Tibial artery (tissue), 4 donors: ENCODE data around the gene CACNG1.

Experiments
- DNase-seq, 2 donors: peaks; one replicate each; pipeline ENCODE4 v3.0.0-alpha.2; 2019
- H3K27ac ChIP-seq, 2 donors: fragments of 200-600 bp; sonication (generic) in 1 of 2; 1 replicate in 1 of 2; 2 replicates in 1 of 2; pipeline ENCODE4 v1.5.1; 2018 to 2019; ENCODE audit warnings: mild to moderate bottlenecking in 1 of 2
- H3K27me3 ChIP-seq, 2 donors: fragments of 200-600 bp; sonication (generic) in 1 of 2; one replicate each; pipeline versions ENCODE4 v1.5.1 to v1.6.0; 2016 to 2019
- H3K36me3 ChIP-seq, 3 donors: fragments of 200-600 bp; sonication (generic) in 2 of 3; one replicate each; pipeline ENCODE4 v1.5.1; 2016 to 2019; ENCODE audit warnings: mild to moderate bottlenecking in 2 of 3
- H3K4me1 ChIP-seq, 4 donors: fragments of 200-600 bp; sonication (generic) in 2 of 4; 1 replicate in 3 of 4; 2 replicates in 1 of 4; pipeline ENCODE4 v1.5.1; 2016 to 2019
- H3K4me3 ChIP-seq, 2 donors: fragments of 200-600 bp; sonication (generic) in 1 of 2; 1 replicate in 1 of 2; 2 replicates in 1 of 2; pipeline ENCODE4 v1.5.1; 2018 to 2019; ENCODE audit warnings: mild to moderate bottlenecking in 2 of 2
- H3K9me3 ChIP-seq, 3 donors: fragments of 200-600 bp; sonication (generic) in 1 of 3; one replicate each; pipeline ENCODE4 v1.5.1; 2016 to 2019
- intact Hi-C: fragments of 100-400 bp; cut with DNase I; formaldehyde crosslinking; loops from one replicate; pipeline ENCODE4 v1.15.0; 2023; ENCODE audit warnings: low total_unique reads
- TF ChIP-seq, protein P1 (sequence below), 2 experiments: fragments of 200-600 bp in 1 of 2; fragments of 450-650 bp in 1 of 2; IDR thresholded peaks; one replicate each; pipeline ENCODE4 v1.5.1; 2017 to 2019; ENCODE audit warnings: antibody characterized with exemption in 2 of 2, mild to moderate bottlenecking in 1 of 2, moderate library complexity in 1 of 2

CACNG1 gene

GRCh38 chr17:67072885-67073284 is 28.5 kb downstream of the CACNG1 start:
- no peak overlapping the region for H3K4me3 ChIP-seq
- no peak for DNase-seq
- H3K4me1 ChIP-seq = no peaks in the 10 kb centered on the region
- intact Hi-C loops = no loop called here
- no peaks in the 10 kb centered on the region for H3K27me3 ChIP-seq
- no peak overlapping the region for H3K27ac ChIP-seq
- H3K36me3 ChIP-seq = peaks cover 3 to 23% (median 7%) of the 10 kb centered on the region in 3 donors
- TF ChIP-seq, protein P1, sequence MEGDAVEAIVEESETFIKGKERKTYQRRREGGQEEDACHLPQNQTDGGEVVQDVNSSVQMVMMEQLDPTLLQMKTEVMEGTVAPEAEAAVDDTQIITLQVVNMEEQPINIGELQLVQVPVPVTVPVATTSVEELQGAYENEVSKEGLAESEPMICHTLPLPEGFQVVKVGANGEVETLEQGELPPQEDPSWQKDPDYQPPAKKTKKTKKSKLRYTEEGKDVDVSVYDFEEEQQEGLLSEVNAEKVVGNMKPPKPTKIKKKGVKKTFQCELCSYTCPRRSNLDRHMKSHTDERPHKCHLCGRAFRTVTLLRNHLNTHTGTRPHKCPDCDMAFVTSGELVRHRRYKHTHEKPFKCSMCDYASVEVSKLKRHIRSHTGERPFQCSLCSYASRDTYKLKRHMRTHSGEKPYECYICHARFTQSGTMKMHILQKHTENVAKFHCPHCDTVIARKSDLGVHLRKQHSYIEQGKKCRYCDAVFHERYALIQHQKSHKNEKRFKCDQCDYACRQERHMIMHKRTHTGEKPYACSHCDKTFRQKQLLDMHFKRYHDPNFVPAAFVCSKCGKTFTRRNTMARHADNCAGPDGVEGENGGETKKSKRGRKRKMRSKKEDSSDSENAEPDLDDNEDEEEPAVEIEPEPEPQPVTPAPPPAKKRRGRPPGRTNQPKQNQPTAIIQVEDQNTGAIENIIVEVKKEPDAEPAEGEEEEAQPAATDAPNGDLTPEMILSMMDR (IDR thresholded peaks at IDR 0.05) = no peak
- H3K9me3 ChIP-seq = no peaks in the 10 kb centered on the region

DNA sequence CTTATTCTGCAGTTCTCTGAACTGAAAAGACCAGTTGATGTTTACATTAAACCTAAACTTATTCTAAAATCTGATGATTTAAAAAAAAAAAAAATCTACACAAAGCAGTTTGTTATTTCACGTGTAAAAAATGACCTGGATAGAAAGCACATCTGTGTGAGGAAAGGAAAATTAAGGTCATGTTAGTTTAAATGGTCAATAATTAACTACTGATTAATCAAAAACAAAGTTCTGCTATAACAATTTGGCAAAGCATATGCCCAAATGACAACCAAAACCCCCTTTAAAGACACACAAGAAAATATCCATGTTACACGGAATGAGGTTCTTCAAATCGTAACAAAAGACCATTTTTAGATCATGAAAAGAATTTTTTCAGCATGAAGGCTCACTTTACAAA is 30.4 kb downstream of the CACNG1 start:
- Histone ChIP-seq H3K9me3 (no peaks in the 10 kb centered on the region), H3K27me3 (no peaks in the 10 kb centered on the region), H3K36me3 (peaks cover 7 to 29% (median 7%) of the 10 kb centered on the region in 3 donors), H3K4me1 (no peaks in the 10 kb centered on the region), H3K27ac (no peak overlapping the region), H3K4me3 (no peak overlapping the region)
- intact Hi-C loops = no loop called here
- TF ChIP-seq, protein P1 (IDR thresholded peaks at IDR 0.05) = no peak
- DNase-seq = no peak

- H3K9me3 ChIP-seq = no peaks in the 10 kb centered on the region
- H3K27ac ChIP-seq = no peak overlapping the region
- TF ChIP-seq, protein P1 (IDR thresholded peaks at IDR 0.05) = no peak
- peaks cover 7 to 30% (median 14%) of the 10 kb centered on the region in 3 donors for H3K36me3 ChIP-seq
- H3K4me3 ChIP-seq = no peak overlapping the region
- intact Hi-C loops = no loop called here
- no peak for DNase-seq
- H3K4me1 ChIP-seq = no peaks in the 10 kb centered on the region
- no peaks in the 10 kb centered on the region for H3K27me3 ChIP-seq
Measured at GRCh38 chr17:67076290-67076689, 31.9 kb downstream of the CACNG1 start.

- TF ChIP-seq, protein P1 (IDR thresholded peaks at IDR 0.05) = no peak
- Histone ChIP-seq H3K4me1 (no peaks in the 10 kb centered on the region), H3K27ac (no peak overlapping the region), H3K27me3 (no peaks in the 10 kb centered on the region), H3K36me3 (peaks cover 7 to 24% (median 22%) of the 10 kb centered on the region in 3 donors), H3K9me3 (no peaks in the 10 kb centered on the region), H3K4me3 (no peak overlapping the region)
- DNase-seq = no peak
- intact Hi-C loops = no loop called here
Measured at GRCh38 chr17:67078292-67078691, 33.9 kb downstream of the CACNG1 start.

DNA sequence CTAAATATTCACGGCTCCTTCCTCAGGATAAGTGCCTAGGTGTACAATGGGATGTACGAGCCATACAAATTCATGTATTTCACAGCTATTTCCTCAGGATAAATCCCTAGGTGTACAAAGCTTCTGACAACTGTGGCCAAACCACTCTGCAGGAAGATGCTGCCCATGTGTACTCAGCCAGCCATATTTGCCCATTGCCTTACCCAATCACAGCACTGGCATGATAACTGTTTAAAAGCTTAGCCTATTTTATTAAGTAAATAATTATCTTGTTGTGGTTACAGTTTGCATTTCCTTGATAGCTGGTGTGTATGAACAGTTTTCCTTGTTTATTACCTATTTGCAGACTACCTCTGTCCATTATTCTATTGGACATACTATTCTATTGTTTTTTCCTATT is 35.1 kb downstream of the CACNG1 start:
- intact Hi-C loops = no loop called here
- H3K4me3 ChIP-seq = no peak overlapping the region

More for the DNA sequence above, 35.1 kb downstream of the CACNG1 start:
- Histone ChIP-seq H3K9me3 (no peaks in the 10 kb centered on the region), H3K27ac (no peak overlapping the region), H3K36me3 (peaks cover 0 to 24% (median 18%) of the 10 kb centered on the region in 3 donors), H3K27me3 (no peaks in the 10 kb centered on the region), H3K4me1 (no peaks in the 10 kb centered on the region)
- no peak for DNase-seq
- TF ChIP-seq, protein P1 (IDR thresholded peaks at IDR 0.05) = no peak
